NAMALWA (cell line): ENCODE results near the gene STRN4.

Experiments used
- DNase-seq: peaks from one replicate; pipeline ENCODE4 v3.0.0-alpha.2; 2015; ENCODE audit warnings: low spot score

STRN4 gene

GRCh38 chr19:46725036-46725820 is 21.0 kb downstream of the STRN4 start:
- no peak for DNase-seq

GRCh38 chr19:46724468-46724867 is 21.8 kb downstream of the STRN4 start:
- DNase-seq, result no peak

GRCh38 chr19:46723471-46723870 is 22.8 kb downstream of the STRN4 start:
- no peak for DNase-seq

- DNase-seq, result no peak
These were observed 23.2 kb downstream of the STRN4 start for GRCh38 chr19:46723023-46723461.

GRCh38 chr19:46722421-46723022 is 23.7 kb downstream of the STRN4 start:
- DNase-seq, result no peak

- DNase-seq, result no peak
These were observed 24.3 kb downstream of the STRN4 start for GRCh38 chr19:46722004-46722380.

GRCh38 chr19:46721269-46722003 is 24.8 kb downstream of the STRN4 start:
- no peak for DNase-seq

GRCh38 chr19:46720503-46721239 is 25.6 kb downstream of the STRN4 start:
- DNase-seq, result no peak

- no peak for DNase-seq
These were observed 26.4 kb downstream of the STRN4 start for GRCh38 chr19:46719629-46720502.

GRCh38 chr19:46718934-46719622 is 27.2 kb downstream of the STRN4 start:
- DNase-seq, result peak; percentile 65

- peak; percentile 76 for DNase-seq
These were observed 27.9 kb downstream of the STRN4 start for GRCh38 chr19:46718157-46718933.

- peak; percentile 53 for DNase-seq
These were observed 28.5 kb downstream of the STRN4 start for GRCh38 chr19:46717716-46718143.

- DNase-seq, result peak; percentile 84
These were observed 29.1 kb downstream of the STRN4 start, which contains the start of gene PRKD2 for GRCh38 chr19:46717034-46717715. Gene PRKD2, minus strand, starts transcription at chr19:46717114. Its CDS starts 744 bp downstream, at chr19:46716370.

GRCh38 chr19:46716672-46717033 is 29.6 kb downstream of the STRN4 start:
- DNase-seq, result no peak

GRCh38 chr19:46715975-46716671 is 30.1 kb downstream of the STRN4 start:
- DNase-seq, result peak; percentile 31

GRCh38 chr19:46715620-46715974 is 30.7 kb downstream of the STRN4 start:
- no peak for DNase-seq

GRCh38 chr19:46714444-46715106 is 31.7 kb downstream of the STRN4 start:
- peak; percentile 87 for DNase-seq
